EL (cell line): ENCODE measurements around the gene TUT1.
A peak's percentile ranks its signal among the peaks of the same experiment; 100 is the strongest.

Source experiments
- DNase-seq: peaks from one replicate; pipeline ENCODE4 v3.0.0-alpha.2; 2016

TUT1 gene

DNA sequence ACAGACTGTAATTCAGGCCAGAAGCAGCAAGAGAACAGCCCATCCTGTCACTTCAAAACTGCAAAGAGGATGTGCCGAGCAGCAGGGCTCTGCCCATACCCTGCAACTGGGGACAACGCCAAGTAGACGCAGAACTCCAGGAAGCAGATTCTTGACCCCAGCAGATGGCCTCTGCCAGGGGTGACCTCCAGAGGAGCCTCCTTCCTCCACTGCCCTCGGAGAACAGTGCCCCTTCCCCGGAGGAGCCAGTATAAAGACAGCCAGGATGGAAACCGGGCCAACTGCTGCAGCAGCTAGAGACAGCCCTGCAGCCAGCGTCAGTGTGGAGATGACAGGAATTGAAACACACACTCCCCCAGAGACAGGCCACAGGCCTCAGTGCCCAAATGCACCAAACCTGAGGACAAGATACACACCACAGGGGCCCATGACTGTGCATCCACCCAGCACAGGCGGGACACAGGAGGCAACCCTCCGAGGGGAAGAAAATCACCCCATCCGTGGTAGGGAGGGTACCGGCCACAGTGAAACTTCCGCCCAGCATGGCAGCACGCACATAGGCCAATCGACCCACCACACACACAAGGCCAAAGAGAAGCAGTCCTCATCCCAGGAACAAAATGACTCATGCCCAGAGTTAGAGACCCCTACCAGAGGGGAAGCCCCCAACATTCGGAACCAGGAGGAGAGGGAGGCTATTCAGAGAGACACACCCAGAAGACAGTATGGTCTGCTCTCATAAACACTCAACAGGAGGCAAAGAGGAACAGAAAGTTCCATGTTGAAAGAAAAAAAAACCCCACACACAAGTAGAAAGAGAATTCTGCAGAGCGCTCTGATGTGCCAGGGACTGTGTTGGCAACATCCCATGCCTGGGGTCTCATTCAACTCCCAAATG is 50.3 kb downstream of the TUT1 start:
- peak; percentile 31 for DNase-seq

DNA sequence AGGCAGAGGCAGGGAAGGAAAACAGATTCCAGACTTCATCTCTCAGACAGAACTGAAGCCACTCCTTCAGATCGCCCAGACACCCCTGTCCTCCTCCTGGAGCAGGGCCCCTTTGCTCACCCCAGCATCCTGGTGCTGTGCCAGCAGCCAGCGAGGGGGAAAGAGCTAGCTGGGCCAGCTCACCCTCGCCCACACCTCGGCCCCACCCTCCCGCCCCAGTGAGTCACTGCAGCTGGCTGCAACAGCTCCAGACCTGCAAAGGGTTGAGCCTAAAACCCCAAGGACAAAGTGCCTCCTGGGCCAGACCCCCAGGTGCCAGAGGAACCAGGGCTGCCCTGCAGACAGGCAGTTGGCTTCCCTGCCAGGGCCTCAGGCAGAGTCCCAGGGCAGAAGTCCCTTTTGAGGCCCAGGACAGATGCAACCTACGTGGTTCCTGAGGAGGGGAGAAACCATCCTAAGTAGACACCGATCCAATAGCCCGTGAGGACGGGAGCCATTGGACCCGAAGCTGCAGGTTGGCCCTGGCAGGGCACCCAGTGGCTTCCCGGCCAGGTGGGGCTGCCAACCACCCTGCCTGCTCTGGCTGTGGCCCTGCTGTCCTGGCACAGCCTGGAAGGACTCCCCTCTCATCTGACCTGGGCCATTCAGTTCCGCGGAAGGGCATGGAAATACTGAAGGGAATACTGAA is 51.9 kb downstream of the TUT1 start:
- DNase-seq = peak; percentile 94

DNA sequence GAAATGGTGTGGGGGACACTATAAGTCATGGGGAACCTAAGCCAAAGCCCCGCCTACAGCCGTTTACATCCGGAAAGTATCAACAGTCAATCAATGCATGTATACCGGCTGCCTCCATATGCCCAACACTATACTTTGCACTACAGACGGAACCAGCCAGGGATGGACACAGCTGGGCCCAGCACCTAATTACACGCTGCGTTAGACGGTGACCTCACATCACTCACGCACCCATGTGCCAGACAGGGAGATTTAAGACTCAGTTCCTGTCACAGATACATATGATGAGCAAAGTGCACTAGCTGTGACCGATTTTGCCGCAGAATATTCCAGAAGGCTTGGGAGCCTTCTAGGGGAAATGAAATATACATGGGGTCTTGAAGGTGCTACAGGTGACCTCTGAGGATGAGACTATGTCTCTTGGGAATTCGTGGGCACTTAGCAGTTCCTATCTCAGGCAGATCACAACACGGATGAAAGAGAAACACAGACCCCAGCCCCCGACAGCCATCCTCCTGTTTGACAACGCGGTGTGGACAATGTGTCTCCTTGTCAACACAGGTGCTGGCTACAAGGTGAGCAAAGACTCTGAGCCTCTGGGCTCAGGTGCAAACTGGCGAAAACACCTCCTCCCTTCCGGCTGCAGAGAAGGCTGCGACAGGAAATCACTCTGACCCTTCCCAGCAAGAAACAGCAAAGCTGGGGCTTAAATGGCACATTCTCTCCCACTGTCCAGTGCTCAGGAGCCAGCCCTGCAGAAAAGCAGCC is 52.7 kb downstream of the TUT1 start:
- DNase-seq = no peak

DNA sequence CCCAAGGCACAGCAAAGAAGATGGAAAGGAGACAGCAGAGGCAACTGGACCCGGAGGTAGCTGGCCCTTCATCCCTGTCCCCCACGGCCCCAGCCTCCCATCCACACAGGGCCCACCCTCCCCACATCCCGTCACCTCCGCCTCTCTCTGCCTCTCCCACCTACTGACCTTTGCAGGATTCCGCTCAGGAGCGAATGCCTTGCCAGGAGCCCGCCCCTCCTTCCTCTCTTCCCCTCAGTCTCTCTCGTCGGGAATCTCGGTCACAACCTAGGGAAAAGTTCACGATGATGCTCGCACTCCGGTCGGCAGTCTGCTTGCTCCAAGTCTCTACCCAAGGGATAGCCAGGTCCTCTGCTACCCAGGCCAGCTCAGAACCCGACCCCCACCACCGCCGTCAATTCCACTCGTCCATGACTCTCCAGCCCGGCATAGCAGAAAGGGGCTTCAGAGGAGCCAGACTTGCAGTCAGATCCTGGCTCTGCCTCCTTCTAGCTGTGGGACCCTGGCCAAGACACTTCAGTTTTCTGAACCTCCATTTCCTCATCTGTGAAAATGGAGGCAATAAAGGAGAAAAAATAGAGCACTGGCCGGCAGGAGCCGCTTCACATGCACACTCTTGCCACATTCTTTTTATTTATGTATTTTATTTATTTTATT is 54.9 kb downstream of the TUT1 start:
- no peak for DNase-seq

DNA sequence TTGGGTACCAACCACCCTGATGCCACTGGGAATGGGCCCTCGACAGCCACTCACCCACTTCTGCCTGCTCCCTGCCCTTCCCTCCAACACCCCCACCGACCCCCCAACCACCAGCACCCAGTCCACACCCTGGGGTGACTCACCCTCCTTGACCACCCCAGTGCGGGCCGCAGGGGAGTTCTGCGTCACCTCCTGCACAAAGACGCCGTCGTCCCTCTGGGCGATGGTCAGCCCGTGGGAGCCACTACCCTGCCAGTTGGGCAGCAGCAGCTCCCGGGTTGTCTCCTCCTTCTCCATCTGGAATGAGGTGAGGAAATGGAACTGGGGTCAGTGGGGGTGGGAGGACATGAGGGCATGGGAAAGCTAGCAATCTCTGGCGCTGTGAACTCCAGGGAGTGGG is 55.5 kb downstream of the TUT1 start:
- DNase-seq = no peak

DNA sequence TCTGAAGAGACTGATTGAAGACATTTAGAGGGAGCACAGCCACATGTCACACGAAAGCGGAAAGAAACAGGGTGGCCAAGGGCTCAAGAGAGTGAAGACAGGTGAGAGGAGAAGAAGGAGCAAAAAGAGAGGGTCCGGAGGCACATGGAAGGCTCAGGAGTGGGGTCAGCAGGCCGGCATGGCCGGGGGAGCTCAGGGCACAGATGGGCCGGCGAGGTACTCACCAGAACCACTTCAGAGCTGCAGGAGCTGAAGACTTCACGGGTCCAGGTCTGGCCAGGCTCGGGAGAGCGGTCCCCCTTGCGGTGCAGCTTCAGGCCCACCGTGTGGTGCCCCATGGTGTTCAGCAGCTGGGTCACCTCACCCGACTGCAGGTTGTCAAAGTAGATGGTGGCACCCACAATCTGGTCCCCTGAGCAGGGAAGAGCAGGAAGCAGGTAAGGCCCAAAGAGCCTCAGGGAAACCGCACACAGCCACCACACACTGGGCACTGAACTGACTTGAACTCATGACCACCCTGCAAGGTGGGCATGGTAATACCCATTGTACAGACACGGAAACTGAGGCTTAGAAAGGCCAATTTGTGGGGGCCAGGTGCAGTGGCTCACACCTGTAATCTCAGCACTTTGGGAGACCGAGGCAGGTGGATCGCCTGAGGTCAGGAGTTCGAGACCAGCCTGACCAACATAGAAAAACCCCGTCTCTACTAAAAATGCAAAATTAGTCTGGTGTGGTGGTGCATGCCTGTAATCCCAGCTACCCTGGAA is 56.4 kb downstream of the TUT1 start:
- DNase-seq = no peak

DNA sequence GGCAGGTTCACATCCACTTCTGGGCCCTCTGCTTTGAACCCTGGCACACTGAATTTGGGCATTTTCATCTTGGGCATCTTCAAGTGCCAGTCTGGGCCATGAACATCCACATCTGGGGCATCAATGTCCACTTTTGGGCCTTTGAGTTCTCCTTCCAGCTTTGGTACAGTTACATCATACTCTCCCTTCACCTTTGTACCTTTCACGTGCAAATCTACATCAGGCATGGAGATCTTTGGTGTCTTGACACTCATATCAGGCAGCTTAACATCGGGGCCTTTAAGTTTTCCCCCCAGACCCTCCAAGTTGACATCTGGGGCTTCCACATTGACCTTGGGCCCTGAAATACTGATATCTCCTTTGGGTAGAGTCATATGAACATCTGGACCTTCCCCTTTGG is 59.2 kb downstream of the TUT1 start:
- DNase-seq = no peak
